Skin epidermis (tissue), 12 donors: ENCODE results near the gene DOCK1.

Experiments used
- H3K27ac ChIP-seq, 21 experiments: fragments of 200-600 bp; sonication (generic) in 11 of 21; one replicate each; pipeline ENCODE4 v1.5.0; 2020; ENCODE audit warnings: mild to moderate bottlenecking in 3 of 21, inconsistent platforms in 2 of 21, moderate library complexity in 2 of 21
- H3K4me3 ChIP-seq, 7 experiments: fragments of 200-600 bp; sonication (generic) in 2 of 7; one replicate each; pipeline ENCODE4 v1.5.0; 2020; ENCODE audit warnings: inconsistent platforms in 2 of 7, mild to moderate bottlenecking in 2 of 7, moderate library complexity in 1 of 7

Gene DOCK1

GRCh38 chr10:127021801-127022200 lies 116.6 kb downstream of the DOCK1 start:
- H3K27ac ChIP-seq = no peak overlapping the region
- no peak overlapping the region for H3K4me3 ChIP-seq

- no peak overlapping the region for H3K4me3 ChIP-seq
- peak overlapping the region in 3 of 21 experiments; percentile 31 to 41 (median 33) for H3K27ac ChIP-seq
Observed at GRCh38 chr10:127024685-127025435, 119.6 kb downstream of the DOCK1 start.

- Histone ChIP-seq H3K4me3 (no peak overlapping the region), H3K27ac (no peak overlapping the region)
Observed at GRCh38 chr10:127027786-127028185, 122.6 kb downstream of the DOCK1 start.

- H3K27ac ChIP-seq = no peak overlapping the region
- no peak overlapping the region for H3K4me3 ChIP-seq
Observed at GRCh38 chr10:127028556-127028955, 123.3 kb downstream of the DOCK1 start.

- no peak overlapping the region for H3K4me3 ChIP-seq
- H3K27ac ChIP-seq = no peak overlapping the region
Observed at GRCh38 chr10:127029061-127029460, 123.8 kb downstream of the DOCK1 start.

GRCh38 chr10:127033216-127034033 lies 128.2 kb downstream of the DOCK1 start:
- Histone ChIP-seq H3K27ac (no peak overlapping the region), H3K4me3 (no peak overlapping the region)

GRCh38 chr10:127034034-127034633 lies 128.9 kb downstream of the DOCK1 start:
- Histone ChIP-seq H3K4me3 (no peak overlapping the region), H3K27ac (no peak overlapping the region)

- H3K27ac ChIP-seq = no peak overlapping the region
- H3K4me3 ChIP-seq = no peak overlapping the region
Observed at GRCh38 chr10:127034790-127035189, 129.6 kb downstream of the DOCK1 start.

- Histone ChIP-seq H3K4me3 (no peak overlapping the region), H3K27ac (no peak overlapping the region)
Observed at GRCh38 chr10:127035827-127036226, 130.6 kb downstream of the DOCK1 start.

GRCh38 chr10:127036987-127037386 lies 131.8 kb downstream of the DOCK1 start:
- H3K4me3 ChIP-seq = no peak overlapping the region

GRCh38 chr10:127039435-127039834 lies 134.2 kb downstream of the DOCK1 start:
- Histone ChIP-seq H3K4me3 (no peak overlapping the region), H3K27ac (no peak overlapping the region)

More at GRCh38 chr10:127036987-127037386, 131.8 kb downstream of the DOCK1 start:
- no peak overlapping the region for H3K27ac ChIP-seq

- Histone ChIP-seq H3K4me3 (no peak overlapping the region), H3K27ac (no peak overlapping the region)
Observed at GRCh38 chr10:127040756-127041155, 135.5 kb downstream of the DOCK1 start.

GRCh38 chr10:127041552-127041951 lies 136.3 kb downstream of the DOCK1 start:
- H3K4me3 ChIP-seq = no peak overlapping the region
- no peak overlapping the region for H3K27ac ChIP-seq

- H3K4me3 ChIP-seq = no peak overlapping the region
- no peak overlapping the region for H3K27ac ChIP-seq
Observed at GRCh38 chr10:127043301-127043700, 138.1 kb downstream of the DOCK1 start.

- no peak overlapping the region for H3K27ac ChIP-seq
Observed at GRCh38 chr10:127044186-127044585, 139.0 kb downstream of the DOCK1 start.

GRCh38 chr10:127046975-127047877 lies 142.0 kb downstream of the DOCK1 start:
- Histone ChIP-seq H3K27ac (no peak overlapping the region), H3K4me3 (no peak overlapping the region)

More at GRCh38 chr10:127044186-127044585, 139.0 kb downstream of the DOCK1 start:
- no peak overlapping the region for H3K4me3 ChIP-seq

- Histone ChIP-seq H3K4me3 (no peak overlapping the region), H3K27ac (no peak overlapping the region)
Observed at GRCh38 chr10:127047878-127048238, 142.6 kb downstream of the DOCK1 start.

- no peak overlapping the region for H3K27ac ChIP-seq
- no peak overlapping the region for H3K4me3 ChIP-seq
Observed at GRCh38 chr10:127048630-127049029, 143.4 kb downstream of the DOCK1 start.

- Histone ChIP-seq H3K27ac (no peak overlapping the region), H3K4me3 (no peak overlapping the region)
Observed at GRCh38 chr10:127052001-127052400, 146.8 kb downstream of the DOCK1 start.

GRCh38 chr10:127055263-127055662 lies 150.0 kb downstream of the DOCK1 start:
- H3K27ac ChIP-seq = no peak overlapping the region
- no peak overlapping the region for H3K4me3 ChIP-seq
